ENCODE measurements around the gene LIPC.

DNA sequence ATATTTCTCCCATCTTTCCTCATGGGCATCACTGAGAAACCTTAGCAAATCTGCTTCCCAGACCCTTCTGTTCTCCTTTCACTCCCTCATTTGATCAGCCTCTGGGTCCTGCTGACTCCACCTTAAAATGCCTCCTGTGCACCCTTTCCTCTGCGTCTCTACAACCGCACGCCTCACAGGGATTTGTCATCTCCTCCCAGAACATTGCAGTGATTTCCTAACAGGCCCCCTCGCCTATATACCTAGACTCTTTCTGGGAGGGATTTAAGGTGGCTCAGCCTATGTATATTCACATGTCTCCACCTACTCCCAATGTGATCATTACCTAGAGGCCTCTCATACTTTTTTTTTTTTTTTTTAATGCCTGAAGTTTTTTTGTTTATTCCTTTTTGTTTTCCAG lies 69.2 kb downstream of the LIPC start:
- TF ChIP-seq, protein P1, sequence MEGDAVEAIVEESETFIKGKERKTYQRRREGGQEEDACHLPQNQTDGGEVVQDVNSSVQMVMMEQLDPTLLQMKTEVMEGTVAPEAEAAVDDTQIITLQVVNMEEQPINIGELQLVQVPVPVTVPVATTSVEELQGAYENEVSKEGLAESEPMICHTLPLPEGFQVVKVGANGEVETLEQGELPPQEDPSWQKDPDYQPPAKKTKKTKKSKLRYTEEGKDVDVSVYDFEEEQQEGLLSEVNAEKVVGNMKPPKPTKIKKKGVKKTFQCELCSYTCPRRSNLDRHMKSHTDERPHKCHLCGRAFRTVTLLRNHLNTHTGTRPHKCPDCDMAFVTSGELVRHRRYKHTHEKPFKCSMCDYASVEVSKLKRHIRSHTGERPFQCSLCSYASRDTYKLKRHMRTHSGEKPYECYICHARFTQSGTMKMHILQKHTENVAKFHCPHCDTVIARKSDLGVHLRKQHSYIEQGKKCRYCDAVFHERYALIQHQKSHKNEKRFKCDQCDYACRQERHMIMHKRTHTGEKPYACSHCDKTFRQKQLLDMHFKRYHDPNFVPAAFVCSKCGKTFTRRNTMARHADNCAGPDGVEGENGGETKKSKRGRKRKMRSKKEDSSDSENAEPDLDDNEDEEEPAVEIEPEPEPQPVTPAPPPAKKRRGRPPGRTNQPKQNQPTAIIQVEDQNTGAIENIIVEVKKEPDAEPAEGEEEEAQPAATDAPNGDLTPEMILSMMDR (IDR thresholded peaks at IDR 0.05 in 4 of 5, conservative IDR thresholded peaks at IDR 0.05 in 1 of 5), result no peak
- TF ChIP-seq POLR2A (IDR thresholded peaks at IDR 0.05), result no peak
